Right forelimb (tissue), 1 donor: ENCODE data around the gene DTL.
"Not testable (repeated sequence)": the region's sequence is repeated elsewhere in the genome, so short reads cannot be mapped to it uniquely, and the experiment has no call there.

Experiments
- DNase-seq: peaks from one replicate; pipeline ENCODE4 v3.0.0-alpha.2; 2018

Gene DTL, protein sequence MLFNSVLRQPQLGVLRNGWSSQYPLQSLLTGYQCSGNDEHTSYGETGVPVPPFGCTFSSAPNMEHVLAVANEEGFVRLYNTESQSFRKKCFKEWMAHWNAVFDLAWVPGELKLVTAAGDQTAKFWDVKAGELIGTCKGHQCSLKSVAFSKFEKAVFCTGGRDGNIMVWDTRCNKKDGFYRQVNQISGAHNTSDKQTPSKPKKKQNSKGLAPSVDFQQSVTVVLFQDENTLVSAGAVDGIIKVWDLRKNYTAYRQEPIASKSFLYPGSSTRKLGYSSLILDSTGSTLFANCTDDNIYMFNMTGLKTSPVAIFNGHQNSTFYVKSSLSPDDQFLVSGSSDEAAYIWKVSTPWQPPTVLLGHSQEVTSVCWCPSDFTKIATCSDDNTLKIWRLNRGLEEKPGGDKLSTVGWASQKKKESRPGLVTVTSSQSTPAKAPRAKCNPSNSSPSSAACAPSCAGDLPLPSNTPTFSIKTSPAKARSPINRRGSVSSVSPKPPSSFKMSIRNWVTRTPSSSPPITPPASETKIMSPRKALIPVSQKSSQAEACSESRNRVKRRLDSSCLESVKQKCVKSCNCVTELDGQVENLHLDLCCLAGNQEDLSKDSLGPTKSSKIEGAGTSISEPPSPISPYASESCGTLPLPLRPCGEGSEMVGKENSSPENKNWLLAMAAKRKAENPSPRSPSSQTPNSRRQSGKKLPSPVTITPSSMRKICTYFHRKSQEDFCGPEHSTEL

DNA sequence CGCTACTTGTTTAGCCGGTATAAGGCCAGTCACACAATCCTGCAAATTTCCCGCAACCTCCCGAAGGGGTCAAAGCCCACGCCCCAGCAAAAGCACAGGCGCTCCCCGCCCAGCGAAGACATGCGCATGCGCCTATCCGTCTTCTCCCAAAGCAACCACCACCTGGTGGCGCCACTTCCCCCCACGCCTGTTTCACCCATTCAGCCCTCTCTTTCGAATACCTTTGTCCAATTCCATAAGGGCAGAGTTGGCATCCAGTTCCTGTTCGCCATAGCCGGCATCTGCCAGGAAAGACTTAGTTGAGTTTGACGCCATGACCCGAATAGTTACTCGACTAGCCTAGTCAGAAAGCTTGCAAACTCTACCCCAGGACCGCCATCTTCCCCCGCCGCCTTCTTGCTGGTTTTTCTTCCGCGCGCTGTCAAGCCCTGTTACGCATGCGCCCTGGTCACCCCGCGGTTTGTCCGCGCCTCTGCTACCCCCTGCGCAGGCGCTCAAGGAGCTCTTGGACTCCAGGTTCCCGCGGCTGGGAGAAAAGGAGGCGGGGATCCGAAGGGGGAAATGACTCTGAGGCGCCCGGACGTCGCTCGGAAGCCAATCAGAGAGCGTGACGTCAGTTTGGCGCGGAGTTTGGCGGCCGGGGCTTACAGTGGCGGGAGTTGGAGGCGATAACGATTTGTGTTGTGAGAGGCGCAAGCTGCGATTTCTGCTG is at the start of gene DTL, which contains the start of gene INTS7:
TSS of gene DTL (plus strand) at position 626 of the 712 bp plus-strand sequence. CDS start 143 bp downstream, outside the sequence.
TSS of gene INTS7 (minus strand) at position 435 of the 712 bp plus-strand sequence. CDS start at position 315, 120 bp downstream.
- peak; percentile 99 for DNase-seq

DNA sequence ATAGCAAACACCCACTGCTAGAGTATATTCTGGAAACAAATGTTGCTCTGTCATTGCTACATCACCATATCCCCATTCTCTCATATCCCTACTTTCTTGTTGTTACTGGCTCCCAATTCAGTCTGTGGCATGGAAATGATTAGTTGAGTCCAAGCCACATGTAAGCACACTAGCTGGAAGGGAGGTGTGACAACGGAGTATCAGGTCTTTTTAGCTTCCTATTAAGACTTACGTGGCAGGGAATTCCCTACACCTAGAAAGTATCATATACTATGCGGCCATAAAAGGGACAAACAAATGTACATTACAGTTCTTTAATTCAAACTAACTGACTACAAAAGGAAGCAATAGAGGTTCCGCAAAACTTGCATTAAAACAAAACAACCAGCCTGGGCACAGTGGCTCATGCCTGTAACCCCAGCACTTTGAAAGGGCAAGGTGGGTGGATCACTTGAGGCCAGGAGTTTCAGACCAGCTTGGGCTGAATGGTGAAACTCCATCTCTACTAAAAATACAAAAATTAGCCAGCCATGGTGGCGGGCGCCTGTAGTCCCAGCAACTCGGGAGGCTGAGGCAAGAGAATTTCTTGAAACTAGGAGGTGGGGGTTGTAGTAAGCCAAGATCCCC is 48.8 kb upstream of the DTL start:
- DNase-seq = no peak

DNA sequence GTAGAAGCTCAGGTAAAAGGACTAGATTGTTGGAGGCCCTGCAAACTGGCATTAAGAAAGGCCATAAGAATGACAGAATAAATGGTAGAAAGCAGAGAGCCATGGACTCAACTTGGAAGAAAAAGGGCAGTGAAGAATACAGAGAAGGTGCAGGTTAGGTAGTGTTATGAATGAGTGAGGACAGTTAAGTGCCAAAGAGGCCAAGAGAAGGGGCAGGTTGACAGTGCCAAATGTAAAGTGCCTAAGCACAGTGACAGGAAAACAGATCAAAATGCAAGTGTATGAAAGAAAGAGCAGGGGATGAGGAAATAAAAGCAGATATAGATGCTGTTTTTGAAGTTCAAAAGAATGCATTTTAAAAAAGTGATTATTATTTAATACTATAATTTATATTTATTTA is 43.9 kb upstream of the DTL start:
- DNase-seq = no peak

DNA sequence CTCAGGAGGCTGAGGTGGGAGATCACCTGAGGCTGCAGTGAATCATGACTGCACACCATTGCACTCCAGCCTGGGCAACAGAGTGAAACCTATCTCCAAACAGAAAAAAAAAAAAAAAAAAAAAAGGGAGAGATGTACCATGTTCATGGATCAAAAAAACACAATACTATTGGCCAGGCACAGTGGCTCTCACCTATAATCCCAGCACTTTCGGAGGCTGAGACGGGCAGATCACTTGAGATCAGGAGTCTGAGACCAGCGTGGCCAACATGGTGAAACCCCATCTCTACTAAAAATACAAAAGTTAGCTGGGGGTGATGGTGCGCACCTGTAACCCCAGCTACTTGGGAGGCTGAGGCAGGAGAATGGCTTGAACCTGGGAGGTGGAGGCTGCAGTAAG is 38.1 kb upstream of the DTL start:
- DNase-seq = not testable (repeated sequence)

DNA sequence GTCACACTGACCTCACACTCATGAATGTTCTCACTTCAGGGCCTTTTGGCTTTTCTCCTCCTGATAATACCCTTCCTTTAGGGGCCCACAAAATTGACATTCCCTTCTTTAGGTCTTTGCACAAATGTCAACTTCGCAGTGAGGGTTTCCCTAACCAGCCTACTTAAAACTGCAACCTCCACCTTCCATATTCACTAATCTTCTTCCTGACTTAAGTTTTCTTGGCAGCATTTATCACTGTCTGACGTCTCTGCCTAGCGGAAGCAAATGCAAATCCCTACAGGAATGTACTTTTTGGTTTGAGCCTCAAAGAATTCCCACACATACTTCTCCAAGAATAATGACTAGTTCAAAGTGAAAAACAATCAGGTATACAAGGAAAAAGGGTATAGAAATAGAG is 33.0 kb upstream of the DTL start:
- no peak for DNase-seq

DNA sequence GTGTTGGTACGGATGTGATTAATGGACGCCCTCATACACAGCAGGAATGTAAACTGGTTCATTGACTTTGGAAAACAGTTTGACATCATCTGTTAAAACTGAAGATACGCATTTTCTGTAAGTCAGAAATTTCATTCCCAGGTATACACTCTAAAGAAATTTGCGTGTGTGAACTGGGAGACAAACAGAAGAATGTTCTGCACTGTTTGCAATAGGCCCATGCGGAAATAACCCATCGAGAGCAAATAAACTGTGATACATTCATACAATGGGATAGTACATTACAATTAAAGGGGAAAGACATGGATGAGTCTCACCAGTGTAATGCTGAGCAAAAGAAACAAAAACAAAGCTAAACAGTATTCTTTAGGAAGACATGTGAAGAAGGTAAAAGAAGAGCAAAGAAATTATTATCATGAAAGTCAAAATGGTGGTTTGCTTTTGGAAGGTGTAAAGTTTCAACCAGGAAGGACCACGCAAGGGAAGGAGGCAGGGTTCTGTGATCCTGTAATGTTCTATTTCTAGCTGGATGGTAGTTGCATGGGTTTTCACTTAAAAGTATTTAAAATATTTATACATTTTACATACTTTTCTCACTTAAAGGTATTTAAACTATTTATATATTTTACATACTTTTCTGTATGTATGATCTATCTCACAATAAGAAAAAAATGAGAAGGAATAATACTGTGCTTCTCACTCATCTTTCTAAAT is 30.5 kb upstream of the DTL start:
- DNase-seq = no peak

DNA sequence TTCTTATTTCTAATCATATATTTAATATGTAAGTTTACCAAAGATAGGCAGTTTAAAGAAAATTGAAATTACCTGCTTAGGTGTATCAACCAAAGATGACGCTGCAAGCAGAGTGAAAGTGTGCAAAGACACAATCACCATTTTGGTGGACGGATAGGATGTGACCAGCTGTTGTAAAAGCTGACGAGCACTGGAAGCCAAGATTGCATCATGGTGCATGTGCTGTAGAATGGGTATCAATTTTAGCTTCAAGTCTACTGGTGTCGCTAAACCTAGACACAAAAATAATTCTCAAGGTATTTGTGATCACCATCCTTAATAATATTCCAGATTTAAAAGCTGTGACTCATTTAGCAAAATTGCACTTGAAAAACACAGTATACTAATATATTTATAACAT is 28.4 kb upstream of the DTL start:
- DNase-seq = no peak

DNA sequence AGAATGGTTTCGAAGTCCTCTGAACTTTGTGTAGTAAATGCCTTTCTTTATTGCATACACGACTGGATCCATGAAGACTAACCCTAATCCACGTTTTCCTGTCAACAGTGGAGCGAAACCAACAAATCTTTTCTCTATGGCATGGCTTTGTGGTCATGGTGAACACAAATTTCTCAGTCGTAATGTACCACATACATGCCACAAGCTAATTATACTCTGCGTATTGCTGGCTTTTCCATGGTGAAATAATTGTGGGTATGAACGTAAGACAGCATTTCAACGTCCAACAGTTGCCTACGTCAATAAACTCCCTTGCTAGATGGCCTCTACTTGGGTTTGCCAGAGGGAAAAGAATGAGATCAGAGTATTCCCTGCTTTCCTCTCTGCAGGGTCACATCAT is 27.7 kb upstream of the DTL start:
- DNase-seq = no peak

DNA sequence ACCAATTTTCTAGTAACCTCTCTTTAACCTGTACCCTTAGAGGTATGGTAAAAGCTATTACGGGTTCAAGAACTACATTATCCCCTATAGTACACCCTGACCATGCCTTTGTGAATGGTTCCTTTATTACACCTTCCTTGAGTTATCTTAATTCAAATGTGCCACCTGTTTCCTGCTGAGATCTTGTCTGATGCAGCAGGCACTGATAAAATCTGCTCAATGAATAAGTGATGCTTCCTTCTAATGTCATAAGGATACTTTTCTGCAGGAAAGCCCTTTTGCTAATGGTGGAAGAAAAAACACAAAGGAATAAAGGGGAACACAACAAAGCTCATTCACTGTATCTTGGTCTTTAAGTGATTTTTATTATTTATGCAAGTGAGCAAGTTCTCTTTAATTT is 26.0 kb upstream of the DTL start:
- no peak for DNase-seq

DNA sequence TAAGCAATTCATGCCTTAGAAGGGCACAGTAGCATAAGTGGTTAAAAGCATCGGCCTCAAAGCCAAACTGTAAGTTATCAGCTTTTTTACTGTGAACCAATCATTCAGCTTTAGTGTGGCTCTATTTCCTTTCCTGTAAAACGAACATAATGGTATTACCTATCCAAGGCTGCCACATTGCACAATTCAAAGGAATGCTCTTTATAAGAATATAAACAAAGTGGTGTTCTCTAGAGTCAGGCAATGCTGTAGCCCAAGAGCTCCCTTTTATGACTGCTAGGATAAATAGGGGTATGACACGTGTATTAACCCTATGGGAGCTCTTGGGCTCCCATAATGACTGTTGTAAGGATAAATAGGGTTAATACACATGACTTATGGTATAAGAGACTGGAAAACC is 25.5 kb upstream of the DTL start:
- no peak for DNase-seq

DNA sequence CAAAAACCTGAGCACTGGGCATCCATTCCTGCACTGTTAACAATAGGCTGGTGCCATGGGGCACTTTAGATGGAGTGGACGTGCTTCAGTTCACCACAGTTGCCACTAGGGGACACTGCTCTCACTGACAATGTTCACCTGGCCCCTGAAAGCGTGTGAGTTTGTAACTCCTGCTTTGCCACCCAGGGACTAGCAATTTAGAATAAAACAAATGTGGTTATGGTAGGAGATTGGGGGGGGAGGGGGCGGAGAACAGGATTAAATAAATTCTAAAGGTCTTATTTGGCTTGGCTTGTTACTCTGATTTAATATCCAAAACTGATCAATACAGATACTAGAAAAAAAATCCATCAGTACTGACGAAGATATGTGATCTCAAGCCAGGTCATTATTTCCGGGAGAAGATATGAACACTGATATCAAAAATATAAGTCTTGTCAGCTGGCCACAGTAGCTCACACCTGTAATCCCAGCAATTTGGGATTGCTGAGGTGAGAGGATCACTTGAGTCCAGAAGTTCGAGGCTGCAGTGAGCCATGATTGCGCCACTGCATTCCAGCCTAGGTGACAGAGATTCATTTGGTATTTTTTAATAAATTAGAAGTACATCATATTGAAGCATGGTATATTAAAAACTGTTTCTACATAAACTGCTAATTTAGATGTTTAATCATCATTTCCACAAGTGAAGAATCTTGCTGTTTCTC is 23.4 kb upstream of the DTL start:
- peak; percentile 55 for DNase-seq

DNA sequence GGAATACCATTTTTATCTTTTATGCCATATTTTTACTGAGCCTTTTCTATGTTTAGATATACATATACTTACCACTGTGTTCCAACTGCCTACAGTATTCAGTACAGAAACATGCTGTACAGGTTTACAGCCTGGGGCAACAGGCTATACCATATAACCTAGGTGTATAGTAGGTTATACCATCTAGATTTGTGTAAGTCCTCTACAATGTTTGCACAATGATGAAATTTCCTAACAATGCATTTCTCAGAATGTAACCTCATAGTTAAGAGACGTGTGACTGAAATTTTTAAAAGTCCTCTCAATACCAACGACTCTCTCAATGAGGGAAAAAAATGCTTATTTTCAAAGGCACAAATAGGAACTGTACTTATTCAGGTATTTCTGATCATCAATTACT is 21.9 kb upstream of the DTL start:
- no peak for DNase-seq

DNA sequence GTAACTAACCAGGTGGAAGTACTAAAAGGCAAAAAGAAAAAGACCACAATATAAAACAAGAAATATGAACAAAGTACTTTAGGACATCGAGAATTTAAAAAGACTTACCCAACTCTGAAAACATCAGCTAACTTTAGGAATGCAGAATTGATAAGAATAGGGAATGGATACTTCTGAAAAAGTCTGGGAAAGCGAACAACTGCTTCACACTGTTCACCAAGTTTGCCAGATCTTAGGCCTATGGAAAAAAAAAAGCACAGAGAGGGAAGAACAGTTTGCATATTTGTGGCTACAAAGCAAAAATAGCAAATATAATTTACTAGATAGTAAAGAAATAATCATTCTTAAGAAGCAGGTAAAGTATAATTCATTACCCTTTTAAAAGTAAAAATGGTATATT is 14.6 kb upstream of the DTL start:
- DNase-seq = no peak

DNA sequence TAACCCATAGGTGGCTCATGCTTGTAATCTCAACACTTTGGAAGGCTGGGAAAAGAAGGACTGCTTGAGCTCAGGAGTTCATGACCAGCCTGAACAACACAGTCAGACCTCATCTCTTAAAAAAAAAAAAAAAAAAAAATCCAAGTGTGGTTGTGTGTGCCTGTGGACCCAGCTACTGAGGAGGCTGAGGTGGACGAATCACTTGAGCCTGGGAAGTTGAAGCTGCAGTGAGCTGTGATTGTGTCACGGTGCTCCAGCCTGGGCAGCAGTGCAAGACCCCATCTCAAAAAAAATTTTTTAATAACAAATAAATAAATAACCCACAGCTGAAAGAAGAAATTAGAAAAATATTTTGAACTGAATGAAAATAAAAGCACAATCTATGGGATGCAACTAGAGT is 14.0 kb upstream of the DTL start:
- DNase-seq = no peak

DNA sequence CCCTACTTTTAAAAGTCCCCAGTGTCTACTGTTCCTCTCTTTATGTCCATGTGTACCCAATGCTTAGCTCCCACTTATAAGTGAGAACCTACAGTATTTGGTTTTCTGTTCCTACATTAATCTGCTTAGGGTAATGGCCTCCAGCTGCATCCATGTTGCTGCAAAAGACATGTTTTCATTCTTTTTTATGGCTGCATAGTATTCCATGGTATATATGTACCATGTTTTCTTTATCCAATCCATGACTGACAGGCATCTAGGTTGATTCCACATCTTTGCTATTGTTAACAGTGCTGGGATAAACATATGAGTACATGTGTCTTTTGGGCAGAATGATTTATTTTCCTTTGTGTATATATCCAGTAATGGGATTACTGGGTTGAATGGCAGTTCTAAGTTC is 12.6 kb upstream of the DTL start:
- not testable (repeated sequence) for DNase-seq

DNA sequence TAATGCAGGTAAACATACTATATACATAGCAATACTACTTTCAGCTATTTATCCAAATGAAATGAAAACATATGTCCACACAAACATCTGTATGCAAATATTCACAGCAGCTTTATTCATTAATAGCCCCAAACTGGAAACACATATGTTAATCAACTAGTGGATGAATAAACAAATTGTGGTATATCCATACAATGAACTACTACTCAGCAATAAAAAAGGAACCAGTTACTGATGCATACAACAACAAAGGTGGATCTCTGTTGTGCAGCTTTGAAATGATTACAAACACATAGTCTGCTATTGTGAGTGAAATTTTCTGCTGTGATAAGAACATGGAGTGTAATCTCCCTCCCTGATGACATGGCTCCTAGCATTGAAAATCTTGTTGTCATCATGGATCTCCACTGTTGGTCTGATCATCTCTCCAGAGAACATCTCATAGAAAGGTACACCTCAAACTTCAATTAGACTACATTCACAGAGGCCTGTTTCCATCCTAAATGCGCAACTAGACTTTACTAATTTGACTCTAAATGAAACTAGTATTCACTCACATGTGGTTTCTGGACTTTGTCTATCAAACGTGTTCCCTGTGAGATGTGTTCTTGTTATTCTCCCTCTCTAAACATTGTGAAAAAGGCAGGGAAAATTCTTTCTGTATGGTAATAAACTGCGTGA is 10.9 kb upstream of the DTL start:
- no peak for DNase-seq

DNA sequence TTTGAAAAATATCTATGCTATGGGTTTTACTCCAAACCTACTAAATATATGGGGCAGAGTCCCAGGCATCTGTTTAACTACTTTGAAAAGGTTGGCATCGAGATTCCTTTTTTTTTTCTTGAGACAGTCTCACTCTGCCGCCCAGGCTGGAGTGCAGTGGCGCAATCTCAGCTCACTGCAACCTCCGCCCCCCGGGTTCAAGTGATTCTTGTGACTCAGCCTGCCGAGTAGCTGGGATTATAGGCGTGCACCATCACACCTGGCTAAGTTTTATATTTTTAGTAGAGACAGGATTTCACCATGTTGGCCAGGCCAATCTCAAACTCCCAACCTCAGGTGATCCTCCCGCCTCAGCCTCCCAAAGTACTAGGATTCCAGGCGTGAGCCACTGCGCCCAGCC is 7.8 kb upstream of the DTL start:
- not testable (repeated sequence) for DNase-seq

DNA sequence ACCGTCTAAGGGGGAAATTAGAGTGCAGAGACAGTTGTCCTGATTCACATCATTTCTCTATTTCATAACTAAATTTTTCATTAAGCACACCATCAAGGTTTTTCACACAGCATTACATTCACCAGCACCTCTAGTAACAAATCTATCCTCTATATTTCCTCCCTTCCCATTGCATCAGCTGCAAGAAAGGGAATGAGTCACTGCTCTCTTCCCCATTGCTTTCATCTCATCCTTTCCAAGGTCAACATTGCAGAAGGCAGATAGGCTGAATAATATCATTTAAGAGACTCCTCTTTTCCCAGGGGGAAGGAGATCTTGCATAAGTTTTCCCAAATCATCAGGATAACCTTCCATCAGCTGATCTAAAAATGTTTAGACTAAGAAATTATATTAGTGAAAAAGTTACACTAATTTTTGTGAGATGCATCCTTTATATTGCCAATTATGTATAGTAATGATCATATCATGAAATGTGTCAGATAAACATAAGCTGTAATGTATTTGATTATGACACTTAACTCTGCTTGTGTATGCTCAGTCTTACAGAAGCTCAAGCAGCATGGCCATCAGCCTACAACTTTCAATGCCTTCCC is 4.5 kb upstream of the DTL start:
- no peak for DNase-seq

DNA sequence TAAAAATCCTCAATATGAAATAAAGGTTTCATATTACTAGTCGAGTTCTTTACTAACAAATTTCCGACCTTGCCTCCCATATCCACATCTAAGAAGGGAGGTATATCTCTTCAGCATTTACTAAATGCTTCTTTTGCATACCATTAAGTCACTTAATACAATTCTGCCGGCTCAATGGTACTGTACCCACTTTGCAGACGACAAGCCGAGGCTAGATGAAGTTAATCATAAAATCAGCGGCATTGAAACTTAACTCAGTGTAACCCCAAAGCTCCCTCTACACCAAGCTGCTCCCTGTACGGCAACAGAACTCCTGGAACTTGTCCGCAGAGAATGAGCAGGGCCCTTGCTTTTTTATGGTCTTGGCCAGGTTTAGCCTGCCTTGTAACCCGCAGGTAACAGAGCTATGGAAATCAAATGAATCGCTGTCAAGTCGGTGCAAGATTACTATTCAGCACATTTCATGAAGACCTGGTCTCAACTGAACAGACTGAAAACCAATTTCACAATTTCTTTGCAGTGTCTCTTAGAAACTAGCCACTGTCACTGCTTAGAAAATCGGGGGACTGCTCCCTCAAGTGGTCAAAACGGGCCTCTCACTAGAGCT is 929 bp upstream of the DTL start:
- no peak for DNase-seq
